GM18520 (cell line): ENCODE measurements around the gene LRBA.

Experiments
- ATAC-seq: cut with Tn5 transposase; IDR thresholded peaks from one replicate; pipeline ENCODE4 v1.9.1; 2021; ENCODE audit not compliant: unreplicated experiment

LRBA gene

GRCh38 chr4:150461957-150462356, 553.1 kb downstream of the LRBA start:
- no peak for ATAC-seq

DNA sequence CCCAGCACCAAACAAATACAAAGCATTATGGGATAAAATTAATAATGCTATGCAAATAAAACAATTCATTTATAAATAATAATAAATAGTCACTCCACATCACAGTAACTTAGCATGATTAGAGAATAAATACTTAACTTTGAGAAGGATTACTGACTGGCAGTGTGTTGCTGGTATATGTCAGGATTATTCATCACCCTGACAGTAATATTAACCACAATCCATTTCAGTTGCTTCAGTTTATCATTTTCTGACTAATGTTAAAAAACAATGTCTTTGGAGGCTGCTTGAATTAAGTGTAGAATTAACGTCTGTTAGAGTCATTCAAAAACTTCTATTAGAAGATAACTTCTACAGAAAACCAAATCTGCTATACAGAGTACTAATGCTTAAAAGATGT, 557.3 kb downstream of the LRBA start:
- no peak for ATAC-seq

GRCh38 chr4:150451883-150452282, 563.2 kb downstream of the LRBA start:
- no peak for ATAC-seq

DNA sequence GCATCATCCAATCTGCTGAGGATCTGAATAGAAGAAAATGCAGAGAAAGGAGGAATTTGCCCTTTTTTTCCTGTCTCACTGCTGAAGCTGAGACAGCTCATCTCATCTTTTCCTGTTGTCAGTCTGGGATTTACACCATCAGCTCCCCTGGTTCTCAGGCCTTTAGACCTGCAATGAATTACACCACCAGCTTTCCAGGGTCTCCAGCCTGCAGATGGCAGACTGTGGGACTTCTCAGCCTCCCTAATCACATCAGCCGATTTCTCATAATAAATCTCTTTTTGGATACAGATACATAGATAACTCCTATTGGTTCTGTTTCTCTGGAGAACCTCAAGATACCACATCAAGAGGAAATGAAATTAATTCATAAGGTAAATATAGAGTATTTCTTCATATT, 567.7 kb downstream of the LRBA start:
- no peak for ATAC-seq

- no peak for ATAC-seq
Measured at GRCh38 chr4:150439451-150439933, 575.6 kb downstream of the LRBA start.

DNA sequence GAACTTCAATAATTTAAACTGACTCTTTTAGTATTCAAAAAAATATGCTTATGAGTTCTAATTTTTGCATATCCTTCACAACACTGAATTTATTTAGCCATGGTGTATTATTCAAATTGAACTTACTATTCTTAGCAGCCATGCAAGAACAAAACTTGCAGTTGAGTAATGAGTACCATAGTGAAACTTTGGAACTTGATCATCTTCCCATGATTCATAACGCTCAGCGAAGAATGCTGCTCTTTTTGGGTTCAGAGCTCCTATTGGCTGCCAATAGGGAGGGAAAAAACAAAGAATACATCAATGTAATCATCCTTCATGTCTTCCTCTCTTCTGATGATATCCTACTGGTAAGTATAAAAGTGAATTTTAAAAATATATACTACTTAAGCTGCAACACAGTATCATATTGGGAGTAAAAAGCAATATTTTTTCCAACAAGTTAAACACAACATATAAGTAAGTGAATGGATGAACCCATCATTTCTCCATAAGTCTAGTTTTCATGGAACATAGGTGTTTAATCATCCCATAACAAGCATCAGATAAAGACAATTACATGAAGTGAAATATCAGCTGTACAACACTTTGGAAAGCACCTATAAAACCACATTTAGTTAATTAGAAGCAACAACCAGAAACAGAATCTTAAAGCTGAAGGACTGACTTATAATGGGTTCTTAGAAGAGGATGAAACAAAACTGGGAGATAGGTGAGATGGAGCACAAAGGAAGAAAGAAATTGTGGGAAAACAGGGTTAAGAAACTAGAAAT, 578.3 kb downstream of the LRBA start:
- ATAC-seq = no peak

DNA sequence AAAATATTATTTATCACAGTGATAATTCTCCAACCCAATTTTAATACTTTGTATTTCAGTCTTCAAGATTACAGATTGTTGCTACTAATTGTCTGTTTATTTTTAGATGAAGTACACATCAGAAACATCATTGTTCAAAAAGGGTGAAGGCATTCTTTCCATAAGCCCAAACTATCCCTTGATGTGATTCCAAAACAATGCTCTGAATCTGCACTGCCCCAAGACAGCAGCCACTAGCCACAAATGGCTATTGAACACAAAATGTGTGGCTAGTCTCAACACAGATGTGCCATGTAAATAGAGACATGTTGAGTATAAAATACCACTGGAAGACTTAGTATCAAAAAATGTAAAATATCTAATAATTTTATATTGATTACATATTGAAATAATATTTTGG, 583.9 kb downstream of the LRBA start:
- no peak for ATAC-seq

DNA sequence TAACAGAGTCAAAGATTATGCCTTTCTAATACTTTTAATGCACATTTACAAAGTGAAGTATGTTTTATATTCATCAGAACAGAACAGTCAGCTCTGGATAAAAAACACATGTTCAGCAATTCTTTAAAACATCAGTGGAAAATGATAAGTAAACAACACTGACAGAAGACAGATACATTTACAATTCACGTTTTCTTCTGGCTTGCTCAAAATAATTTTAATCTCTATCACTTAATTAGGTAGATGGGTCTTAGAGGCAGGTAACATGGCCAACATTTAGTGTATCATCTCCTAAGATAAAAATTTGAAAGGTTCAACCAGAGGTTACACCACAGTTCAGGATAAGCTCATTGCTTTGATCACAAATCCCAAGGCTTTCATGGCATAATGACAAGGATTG, 589.9 kb downstream of the LRBA start:
- no peak for ATAC-seq

DNA sequence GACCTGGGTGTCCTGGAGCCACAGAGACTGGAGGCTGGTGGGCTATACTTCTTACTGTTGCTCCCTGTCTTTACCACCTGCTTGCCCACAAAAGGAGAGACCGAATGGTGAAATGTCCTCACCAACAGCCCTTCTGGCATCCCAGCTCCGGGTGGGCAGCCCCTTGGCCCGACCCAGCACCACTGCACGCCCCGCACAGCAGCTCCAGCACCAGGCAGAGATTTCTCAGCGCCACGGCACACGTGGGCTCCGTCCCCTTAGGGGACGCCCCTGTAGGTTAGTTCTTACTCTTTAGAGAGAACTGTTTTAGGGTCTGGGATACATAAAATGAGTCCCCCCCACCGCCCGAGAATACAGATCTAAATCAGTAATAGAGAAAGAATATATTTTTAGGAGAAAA, 591.6 kb downstream of the LRBA start:
- no peak for ATAC-seq

GRCh38 chr4:150423074-150423473, 592.0 kb downstream of the LRBA start:
- ATAC-seq = no peak

DNA sequence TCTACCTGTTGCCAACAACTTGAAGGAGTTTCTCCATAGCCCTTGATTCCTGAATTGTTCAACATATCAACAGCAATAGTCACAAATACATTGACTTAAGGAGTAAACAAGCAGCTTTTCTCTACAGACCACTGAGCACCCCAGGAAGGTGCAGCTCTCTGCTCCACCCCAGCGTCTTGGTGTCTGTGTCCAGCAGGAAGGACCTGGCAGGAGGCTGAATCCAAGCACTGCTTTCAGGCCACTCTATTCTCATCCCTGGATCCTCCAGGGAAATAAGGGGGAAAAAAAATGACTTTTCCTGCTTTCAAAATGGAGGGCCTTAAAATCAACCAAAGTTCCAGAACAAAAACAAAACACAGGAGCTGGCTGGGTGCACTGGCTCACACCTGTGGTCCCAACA, 593.5 kb downstream of the LRBA start:
- no peak for ATAC-seq

- no peak for ATAC-seq
Measured at GRCh38 chr4:150419939-150420338, 595.1 kb downstream of the LRBA start.

DNA sequence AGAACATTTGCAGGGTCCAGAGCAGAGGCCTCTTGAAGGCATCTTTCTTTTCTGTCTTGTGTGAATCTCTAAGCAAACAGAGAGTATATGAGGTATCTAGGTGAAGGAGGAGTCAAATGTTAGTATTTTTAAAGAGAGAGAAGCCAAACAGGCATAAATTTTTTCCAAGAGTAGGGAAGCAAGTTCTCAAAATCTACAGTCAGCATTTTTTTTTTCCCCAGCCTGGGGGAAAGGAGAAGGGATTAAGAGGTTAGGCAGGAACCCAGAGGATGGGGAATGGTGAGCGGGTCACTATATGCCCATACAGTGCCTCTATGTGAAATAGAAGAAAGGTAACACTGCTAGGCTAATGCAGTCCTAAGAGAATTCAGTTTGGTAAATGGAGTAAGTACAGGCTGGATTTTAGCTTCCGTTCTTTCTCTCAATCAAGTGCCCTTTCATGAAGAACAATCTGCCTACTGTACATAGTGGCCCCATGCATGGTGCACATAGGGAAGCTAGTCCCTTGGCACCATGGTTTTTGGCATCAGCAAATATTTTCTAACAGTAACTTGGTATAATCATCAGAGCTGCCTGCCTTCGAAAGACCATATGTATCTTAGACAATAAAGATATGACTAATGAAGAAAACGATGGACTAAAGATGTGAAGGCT, 596.2 kb downstream of the LRBA start:
- ATAC-seq = no peak

GRCh38 chr4:150415213-150415612, 599.9 kb downstream of the LRBA start:
- ATAC-seq = no peak

DNA sequence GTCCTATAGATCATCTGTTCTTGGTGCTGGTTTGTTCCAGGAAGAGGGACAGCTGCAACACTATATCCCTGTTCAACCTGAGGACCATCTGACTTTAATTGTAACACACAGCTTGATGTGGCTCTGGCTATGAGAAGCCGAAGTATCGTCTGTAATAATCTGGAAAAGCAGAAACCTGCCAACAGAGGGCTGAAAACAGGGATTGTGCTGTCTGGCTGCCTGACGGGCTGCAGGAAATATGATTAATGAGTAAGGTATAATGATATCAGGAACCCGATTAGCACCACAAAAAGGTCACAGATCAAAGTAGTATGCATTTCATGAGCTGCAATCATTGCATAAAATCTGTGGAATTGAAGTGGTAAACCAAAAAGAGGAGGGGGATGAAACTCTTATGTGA, 603.6 kb downstream of the LRBA start:
- no peak for ATAC-seq

DNA sequence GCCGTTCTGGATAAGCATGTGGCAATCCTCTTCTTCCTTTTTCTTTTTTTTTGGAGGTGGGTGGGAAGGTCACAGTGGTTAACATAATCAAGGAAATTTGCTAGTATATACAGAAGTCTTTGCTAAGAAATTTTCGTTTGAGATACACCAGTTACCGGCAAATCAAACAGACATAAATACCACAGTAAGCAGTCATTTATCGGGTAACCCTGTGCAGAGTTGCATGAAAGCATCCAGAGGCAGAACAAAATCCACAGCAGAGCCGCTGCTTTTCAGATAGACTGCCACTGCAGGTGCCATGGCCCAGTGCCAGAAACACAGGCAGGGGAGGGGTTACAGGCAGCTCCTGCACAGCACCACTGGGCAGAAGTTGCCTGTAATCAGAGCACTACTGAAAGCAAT, 612.2 kb downstream of the LRBA start:
- ATAC-seq = no peak

- no peak for ATAC-seq
Measured at GRCh38 chr4:150401083-150401687, 613.9 kb downstream of the LRBA start.

- ATAC-seq = no peak
Measured at GRCh38 chr4:150395872-150396271, 619.2 kb downstream of the LRBA start.

DNA sequence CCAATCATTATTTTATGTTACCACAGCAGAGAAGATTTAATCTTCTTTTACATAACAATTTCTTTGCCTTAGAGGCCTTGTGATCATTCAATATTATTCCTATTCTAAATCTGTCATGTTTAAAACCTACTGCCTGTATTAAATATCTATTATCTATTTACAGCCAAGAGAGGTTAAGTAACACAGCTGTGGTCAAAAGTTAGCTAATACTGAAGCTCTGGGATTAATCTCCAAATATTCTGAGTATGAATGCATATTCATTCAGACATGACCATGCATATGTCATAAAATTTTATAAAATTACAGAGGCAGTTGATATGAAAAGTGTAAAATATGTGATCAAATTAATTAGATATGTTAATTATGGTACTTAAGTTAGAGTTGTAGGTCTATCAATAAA, 621.0 kb downstream of the LRBA start:
- ATAC-seq = no peak

DNA sequence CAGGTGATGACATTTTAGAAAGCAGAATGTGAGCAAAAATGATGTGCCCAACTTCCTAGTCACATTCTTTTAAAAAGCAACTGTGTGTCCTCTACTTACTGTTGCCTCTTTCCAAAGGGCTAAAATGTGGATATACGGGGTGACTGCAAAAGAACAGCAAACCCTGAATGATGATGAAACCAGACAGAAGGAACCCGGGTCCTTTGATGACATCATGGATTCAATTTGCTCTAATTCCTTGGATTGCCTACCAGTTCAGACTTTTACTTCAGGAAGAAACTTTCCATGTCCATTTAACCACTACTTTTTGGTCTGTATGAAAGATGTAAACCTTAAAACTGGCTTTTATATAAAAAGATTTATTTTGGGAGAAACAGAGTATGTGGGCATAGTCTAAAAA, 624.0 kb downstream of the LRBA start:
- no peak for ATAC-seq

DNA sequence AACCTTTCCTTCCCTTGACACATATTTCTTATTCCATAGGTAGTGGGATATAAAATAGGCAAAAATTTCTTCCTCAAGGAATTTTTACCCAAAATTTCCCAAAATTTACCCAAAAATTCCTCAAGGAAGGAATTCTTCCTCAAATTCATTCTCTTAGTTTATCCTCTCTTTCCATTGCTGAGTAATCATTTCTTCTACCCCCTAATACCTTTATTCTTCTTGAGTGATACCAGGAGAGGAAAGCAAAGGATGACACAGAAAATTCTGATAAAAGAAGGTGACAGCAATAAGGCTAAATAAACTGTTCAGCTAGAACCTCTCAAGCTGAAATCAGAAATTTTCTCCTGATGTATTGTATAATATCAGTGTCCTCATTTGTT, 624.6 kb downstream of the LRBA start:
- no peak for ATAC-seq

DNA sequence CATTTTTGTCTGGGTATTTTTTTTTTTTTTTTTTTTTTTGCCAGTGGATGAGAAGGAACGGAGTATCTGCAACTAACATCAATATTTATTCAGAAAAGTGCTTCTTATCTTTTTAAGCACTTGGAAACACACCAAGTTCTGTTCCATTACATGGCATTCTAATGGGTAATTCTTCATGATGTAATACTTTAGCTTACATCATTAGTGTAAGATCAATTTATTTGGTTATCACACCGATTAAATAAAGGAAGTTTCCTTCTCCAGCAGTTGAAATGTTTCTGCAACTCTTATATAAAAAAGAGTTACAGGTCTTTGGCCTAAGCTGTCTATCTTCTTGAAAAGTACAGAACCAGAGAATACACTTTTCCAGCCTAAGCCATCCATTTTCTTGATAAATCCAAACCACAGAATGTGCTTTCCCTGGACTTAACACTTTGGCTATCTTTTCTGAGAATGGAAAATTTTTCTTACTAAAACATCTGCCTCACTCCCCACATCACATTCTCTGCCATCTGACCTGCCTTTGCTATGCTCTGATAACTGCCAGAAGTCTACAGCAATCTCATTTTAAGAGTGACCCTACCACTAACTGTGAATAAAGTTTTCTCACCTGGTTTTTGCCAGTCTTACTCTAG, 625.1 kb downstream of the LRBA start:
- ATAC-seq = no peak
